ENCODE data around the gene HDGF.
A peak's percentile ranks its signal among the peaks of the same experiment; 100 is the strongest.

The HDGF gene

DNA sequence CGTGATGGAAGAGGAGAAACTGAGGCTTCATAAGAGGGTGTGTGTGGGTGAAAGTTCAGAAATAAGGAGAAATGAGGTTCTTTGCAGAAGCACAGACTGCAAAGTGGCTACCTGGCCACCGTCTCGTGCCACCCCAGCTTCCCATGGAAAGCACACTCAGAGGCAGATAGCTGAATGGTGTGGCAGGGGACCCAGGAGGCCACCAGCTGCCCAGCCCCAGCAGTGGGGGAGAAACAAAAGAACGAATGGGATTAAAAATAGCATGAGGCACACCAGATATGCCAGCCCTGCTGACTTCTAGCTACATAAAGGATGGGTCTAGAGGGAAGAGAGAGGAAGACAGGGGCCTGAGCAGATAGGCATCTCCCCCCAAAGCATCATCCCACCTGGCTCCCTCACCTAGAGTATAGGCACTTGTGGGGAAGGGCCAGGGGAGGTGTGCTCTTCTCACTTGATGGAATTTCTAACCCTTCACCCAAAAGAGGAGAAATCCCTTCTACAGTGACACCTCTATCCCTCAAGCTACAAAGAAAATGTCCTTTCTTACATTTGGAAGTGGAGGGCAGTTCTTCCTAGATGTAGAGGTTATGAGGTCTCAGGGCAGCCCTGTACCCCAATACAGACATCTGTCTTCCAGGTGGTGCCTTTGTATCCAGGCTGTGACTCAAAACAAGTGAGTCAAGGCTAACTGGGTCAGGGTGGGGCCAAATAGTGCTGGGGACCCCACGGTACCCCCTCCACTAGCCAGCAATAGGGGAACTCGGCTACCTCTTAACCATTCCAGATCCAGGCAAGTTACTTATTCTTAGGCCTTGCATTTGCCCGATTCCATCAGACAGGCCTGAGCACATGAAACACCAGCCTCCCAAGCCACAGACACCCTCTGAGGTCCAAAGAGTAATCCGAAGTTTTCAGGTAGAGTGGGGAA lies 3.5 kb downstream of the HDGF start:
- TF ChIP-seq, protein P1, sequence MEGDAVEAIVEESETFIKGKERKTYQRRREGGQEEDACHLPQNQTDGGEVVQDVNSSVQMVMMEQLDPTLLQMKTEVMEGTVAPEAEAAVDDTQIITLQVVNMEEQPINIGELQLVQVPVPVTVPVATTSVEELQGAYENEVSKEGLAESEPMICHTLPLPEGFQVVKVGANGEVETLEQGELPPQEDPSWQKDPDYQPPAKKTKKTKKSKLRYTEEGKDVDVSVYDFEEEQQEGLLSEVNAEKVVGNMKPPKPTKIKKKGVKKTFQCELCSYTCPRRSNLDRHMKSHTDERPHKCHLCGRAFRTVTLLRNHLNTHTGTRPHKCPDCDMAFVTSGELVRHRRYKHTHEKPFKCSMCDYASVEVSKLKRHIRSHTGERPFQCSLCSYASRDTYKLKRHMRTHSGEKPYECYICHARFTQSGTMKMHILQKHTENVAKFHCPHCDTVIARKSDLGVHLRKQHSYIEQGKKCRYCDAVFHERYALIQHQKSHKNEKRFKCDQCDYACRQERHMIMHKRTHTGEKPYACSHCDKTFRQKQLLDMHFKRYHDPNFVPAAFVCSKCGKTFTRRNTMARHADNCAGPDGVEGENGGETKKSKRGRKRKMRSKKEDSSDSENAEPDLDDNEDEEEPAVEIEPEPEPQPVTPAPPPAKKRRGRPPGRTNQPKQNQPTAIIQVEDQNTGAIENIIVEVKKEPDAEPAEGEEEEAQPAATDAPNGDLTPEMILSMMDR (IDR thresholded peaks at IDR 0.05): no peak
- no peaks in the 10 kb centered on the region for H3K9me3 ChIP-seq
- peaks cover 82 to 83% of the 10 kb centered on the region in 2 experiments for H3K4me1 ChIP-seq (ENCODE audit: control insufficient read depth in 1 of 2, insufficient read depth in 1 of 2, low read depth in 1 of 2, low read length in 1 of 2)
- H3K36me3 ChIP-seq: peaks cover 15% of the 10 kb centered on the region
- H3K4me3 ChIP-seq (ENCODE audit: low read depth in 1 of 2, low read length in 1 of 2): peak overlapping the region; percentile 83 to 91
- H3K27ac ChIP-seq: peak overlapping the region; percentile 90
- no peaks in the 10 kb centered on the region for H3K27me3 ChIP-seq

DNA sequence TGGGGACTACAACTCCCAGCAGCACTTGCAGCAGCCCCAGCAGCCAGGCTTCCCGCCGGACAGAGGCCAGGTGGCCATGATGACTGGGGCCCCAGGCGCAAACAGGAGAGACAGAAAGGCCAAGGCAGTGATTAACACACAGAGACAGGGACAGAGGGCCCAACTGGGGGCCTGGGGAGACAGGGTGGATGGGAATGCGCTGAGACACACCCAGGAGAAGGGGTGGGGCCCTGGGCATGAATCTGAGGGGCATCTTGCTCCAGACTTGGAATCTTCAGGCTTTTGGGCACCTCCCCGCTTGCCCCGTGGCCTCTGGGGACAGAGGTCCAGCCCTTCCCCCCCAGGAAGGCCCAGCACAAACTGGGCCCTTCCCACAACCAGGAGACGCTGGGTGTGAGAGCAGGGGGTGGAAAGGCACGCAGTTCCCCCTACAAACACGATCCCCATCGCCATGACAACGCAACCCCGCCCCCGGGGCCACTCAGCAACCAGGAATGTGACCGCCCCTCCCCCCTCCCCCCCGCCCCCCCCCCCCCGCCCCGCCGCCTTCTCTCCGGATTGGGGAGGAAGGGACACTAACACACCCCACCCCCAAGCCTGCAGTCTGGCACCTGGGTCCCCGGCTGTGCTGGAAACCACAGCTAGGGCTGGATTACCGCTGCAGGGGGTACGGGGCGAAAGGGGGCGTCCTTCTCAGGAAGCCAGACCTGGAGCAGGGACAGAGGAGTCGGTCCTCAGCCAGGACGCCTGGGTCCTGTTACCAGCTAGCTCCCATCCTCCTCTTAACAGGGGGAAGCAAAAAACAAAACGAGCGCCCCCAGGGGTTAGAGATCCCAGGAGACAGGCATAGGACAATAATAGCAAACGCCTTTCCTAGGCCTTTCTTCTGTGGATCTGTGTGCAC lies 4.5 kb downstream of the HDGF start:
- Histone ChIP-seq H3K27ac (peak overlapping the region; percentile 90), H3K36me3 (peaks cover 20% of the 10 kb centered on the region), H3K9me3 (no peaks in the 10 kb centered on the region), H3K27me3 (no peaks in the 10 kb centered on the region), H3K4me1 (ENCODE audit: control insufficient read depth in 1 of 2, insufficient read depth in 1 of 2, low read depth in 1 of 2, low read length in 1 of 2) (peaks cover 72 to 74% of the 10 kb centered on the region in 2 experiments), H3K4me3 (ENCODE audit: low read depth in 1 of 2, low read length in 1 of 2) (peak overlapping the region; percentile 44 to 91)
- TF ChIP-seq, protein P1 (IDR thresholded peaks at IDR 0.05): no peak

DNA sequence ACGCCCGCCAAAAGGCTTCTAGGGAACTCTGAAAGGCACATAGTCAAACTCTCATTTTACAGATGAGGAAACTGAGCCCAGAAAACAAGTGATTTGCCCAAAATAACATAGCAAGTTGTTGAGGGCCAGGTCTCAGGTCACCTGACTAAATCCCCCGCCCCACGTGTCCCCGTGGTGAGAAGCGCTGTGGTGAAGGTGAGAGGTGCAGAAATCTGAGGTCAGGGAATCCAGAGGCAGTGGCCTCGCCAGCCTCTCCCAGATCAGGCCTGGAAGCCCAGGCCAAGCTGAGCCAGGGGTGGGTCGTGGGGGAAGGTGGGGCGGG lies 5.1 kb downstream of the HDGF start:
- Histone ChIP-seq H3K9me3 (no peaks in the 10 kb centered on the region), H3K4me3 (ENCODE audit: low read depth in 1 of 2, low read length in 1 of 2) (peak overlapping the region; percentile 44 to 55), H3K27ac (peak overlapping the region; percentile 90), H3K27me3 (no peaks in the 10 kb centered on the region), H3K36me3 (peaks cover 20% of the 10 kb centered on the region), H3K4me1 (ENCODE audit: control insufficient read depth in 1 of 2, insufficient read depth in 1 of 2, low read depth in 1 of 2, low read length in 1 of 2) (peaks cover 76 to 77% of the 10 kb centered on the region in 2 experiments)
- TF ChIP-seq, protein P1 (IDR thresholded peaks at IDR 0.05): no peak

DNA sequence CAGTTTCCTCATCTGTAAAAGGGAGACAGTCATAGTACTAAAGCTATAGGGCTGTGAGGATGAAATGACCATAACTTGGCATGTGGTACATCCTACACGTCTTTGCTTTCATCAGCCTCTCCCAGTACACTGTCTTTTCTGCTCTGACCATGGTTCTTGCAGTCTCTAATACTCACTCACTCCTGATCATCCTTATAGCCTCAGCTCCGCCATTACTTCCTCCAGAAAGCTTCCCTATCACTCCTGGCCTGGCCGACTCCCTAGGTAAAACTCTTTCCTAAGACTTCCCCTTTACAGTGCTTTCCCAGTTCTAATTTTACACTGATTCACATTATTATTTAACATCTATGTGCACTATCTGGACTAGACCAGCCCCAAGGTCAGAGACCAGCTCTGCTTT lies 5.6 kb downstream of the HDGF start:
- peaks cover 20% of the 10 kb centered on the region for H3K36me3 ChIP-seq
- H3K27me3 ChIP-seq: no peaks in the 10 kb centered on the region
- peak overlapping the region; percentile 90 for H3K27ac ChIP-seq
- peak overlapping the region in 1 of 2 experiments; percentile 55 for H3K4me3 ChIP-seq (ENCODE audit: low read depth in 1 of 2, low read length in 1 of 2)
- H3K9me3 ChIP-seq: no peaks in the 10 kb centered on the region
- H3K4me1 ChIP-seq (ENCODE audit: control insufficient read depth in 1 of 2, insufficient read depth in 1 of 2, low read depth in 1 of 2, low read length in 1 of 2): peaks cover 76 to 78% of the 10 kb centered on the region in 2 experiments
- TF ChIP-seq, protein P1 (IDR thresholded peaks at IDR 0.05): no peak

DNA sequence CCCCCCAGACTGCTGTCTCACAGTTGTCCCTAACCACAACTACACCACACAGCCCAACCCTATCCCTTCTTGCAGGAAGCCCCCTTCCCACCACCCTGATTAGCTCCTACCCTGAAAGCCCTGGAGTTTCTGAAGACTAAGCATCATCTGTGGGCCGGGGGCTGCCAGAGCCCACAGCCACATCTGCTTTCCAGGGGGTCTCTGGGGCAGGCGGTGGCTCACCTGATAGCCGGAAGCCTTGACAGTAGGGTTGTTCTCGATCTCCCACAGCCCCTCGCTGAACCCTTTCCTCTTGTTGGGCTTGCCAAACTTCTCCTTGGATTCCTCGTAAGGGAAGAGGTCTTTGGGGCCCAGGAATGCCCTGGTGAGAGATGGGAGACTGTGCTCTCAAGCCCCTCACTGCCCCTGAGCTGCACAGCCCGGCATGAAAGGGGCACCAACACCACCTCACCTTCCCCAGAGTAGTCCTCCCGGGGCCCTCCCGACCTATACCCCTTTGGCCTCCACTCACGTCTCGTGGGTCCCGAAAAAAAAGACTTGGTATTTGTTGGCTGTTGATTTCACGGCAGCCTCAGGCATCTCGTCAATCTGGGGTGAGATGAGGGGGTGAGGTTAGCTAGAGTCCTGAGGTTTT lies 6.6 kb downstream of the HDGF start:
- Histone ChIP-seq H3K36me3 (peaks cover 20% of the 10 kb centered on the region), H3K27me3 (no peaks in the 10 kb centered on the region), H3K9me3 (no peaks in the 10 kb centered on the region), H3K4me1 (ENCODE audit: control insufficient read depth in 1 of 2, insufficient read depth in 1 of 2, low read depth in 1 of 2, low read length in 1 of 2) (peaks cover 73 to 78% of the 10 kb centered on the region in 2 experiments), H3K27ac (peak overlapping the region; percentile 90), H3K4me3 (ENCODE audit: low read depth in 1 of 2, low read length in 1 of 2) (no peak overlapping the region)
- TF ChIP-seq, protein P1 (IDR thresholded peaks at IDR 0.05): no peak

Data from neutrophil (primary cell).